Smooth muscle cell (in vitro differentiated cells): ENCODE data around the gene RBL2. TPM values are rescaled to one million over a fixed set of nuclear protein-coding genes. Genes with fewer than 3 reads are reported as not detected.

Experiments
- DNase-seq: peaks from one replicate; lab custom pipeline; 2025; ENCODE audit not compliant: unreplicated experiment; lab: John Stamatoyannopoulos, UW
- H2AFZ ChIP-seq: fragments of 200-600 bp; sonication (generic); 2 replicates; pipeline ENCODE4 v1.6.0; 2016; ENCODE audit warnings: antibody characterized with exemption, low read depth, mild to moderate bottlenecking
- H3F3A ChIP-seq: fragments of 200-600 bp; sonication (generic); 2 replicates; pipeline ENCODE4 v1.6.0; 2017; ENCODE audit warnings: antibody characterized with exemption, low read depth
- H3K27ac ChIP-seq: fragments of 200-600 bp; sonication (generic); 2 replicates; pipeline ENCODE4 v1.5.1; 2016; ENCODE audit warnings: low read depth, mild to moderate bottlenecking
- H3K27me3 ChIP-seq: fragments of 200-600 bp; sonication (generic); 2 replicates; pipeline ENCODE4 v1.6.1; 2016; ENCODE audit warnings: low read depth, mild to moderate bottlenecking
- H3K36me3 ChIP-seq: fragments of 200-600 bp; sonication (generic); 2 replicates; pipeline ENCODE4 v1.5.1; 2016; ENCODE audit warnings: low read depth
- H3K4me1 ChIP-seq: fragments of 200-600 bp; sonication (generic); 2 replicates; pipeline ENCODE4 v1.5.1; 2016; ENCODE audit warnings: low read depth
- H3K4me2 ChIP-seq: fragments of 200-600 bp; sonication (generic); 2 replicates; pipeline ENCODE4 v1.6.0; 2016; ENCODE audit warnings: mild to moderate bottlenecking
- H3K4me3 ChIP-seq: fragments of 200-600 bp; sonication (generic); 2 replicates; pipeline ENCODE4 v1.5.1; 2016; ENCODE audit warnings: mild to moderate bottlenecking
- H3K79me2 ChIP-seq: fragments of 200-600 bp; sonication (generic); 2 replicates; pipeline ENCODE4 v1.6.0; 2016; ENCODE audit warnings: low read depth, mild to moderate bottlenecking
- H3K9ac ChIP-seq: fragments of 200-600 bp; sonication (generic); 2 replicates; pipeline ENCODE4 v1.6.0; 2016; ENCODE audit warnings: low read depth
- H3K9me3 ChIP-seq: fragments of 200-600 bp; sonication (generic); replicated peaks from 2 replicates; pipeline ENCODE4 v1.5.1; 2016; ENCODE audit warnings: low read depth
- H4K20me1 ChIP-seq: fragments of 200-600 bp; sonication (generic); 2 replicates; pipeline ENCODE4 v1.6.0; 2016; ENCODE audit warnings: low read depth
- CTCF ChIP-seq: fragments of 200-600 bp; sonication (generic); IDR thresholded peaks from 2 replicates; pipeline ENCODE4 v1.5.1; 2017; ENCODE audit warnings: borderline replicate concordance, mild to moderate bottlenecking, antibody characterized with exemption; ENCODE audit not compliant: insufficient read depth, poor library complexity, severe bottlenecking
- WGBS: methylation state at CpG from one replicate; pipeline ENCODE4 v1.1.7; 2016; ENCODE audit warnings: low lambda C conversion rate; 5-methylcytosine and 5-hydroxymethylcytosine counted together
- polyA plus RNA-seq: library from polyadenylated mRNA; unstranded; fragments of >200 nt; fragmentation: Nextera tagmentation; extraction: Ambion mirVana; gene quantifications from 2 replicates; pipeline ENCODE4 v1.2.1, GENCODE V29; 2016
- total RNA-seq: library from RNA; depleted of rRNA; stranded (reverse); fragments of >200 nt; gene quantifications from 2 replicates; pipeline ENCODE4 v1.2.3, GENCODE V29; 2014

Gene RBL2
- total and polyA plus RNA-seq, 2 experiments from 2014 or later = 21.0 to 42.7 TPM

GRCh38 chr16:53528797-53529196 lies 94.5 kb downstream of the RBL2 start:
- 97% methylated on average over 6 of the region's 6 CpGs for WGBS
- H3K4me1 ChIP-seq = no peaks in the 10 kb centered on the region
- no peak overlapping the region for H3K4me2 ChIP-seq
- H4K20me1 ChIP-seq = no peaks in the 10 kb centered on the region
- H3K36me3 ChIP-seq = no peaks in the 10 kb centered on the region
- H3K9me3 ChIP-seq = no peaks in the 10 kb centered on the region
- DNase-seq = no peak
- TF ChIP-seq CTCF = no peak
- H3K4me3 ChIP-seq = no peak overlapping the region
- no peaks in the 10 kb centered on the region for H3K79me2 ChIP-seq
- H3K9ac ChIP-seq = no peak overlapping the region
- H3K27me3 ChIP-seq = no peaks in the 10 kb centered on the region
- no peak overlapping the region for H3K27ac ChIP-seq
- no peak overlapping the region for H2AFZ ChIP-seq
- no peaks in the 10 kb centered on the region for H3F3A ChIP-seq

DNA sequence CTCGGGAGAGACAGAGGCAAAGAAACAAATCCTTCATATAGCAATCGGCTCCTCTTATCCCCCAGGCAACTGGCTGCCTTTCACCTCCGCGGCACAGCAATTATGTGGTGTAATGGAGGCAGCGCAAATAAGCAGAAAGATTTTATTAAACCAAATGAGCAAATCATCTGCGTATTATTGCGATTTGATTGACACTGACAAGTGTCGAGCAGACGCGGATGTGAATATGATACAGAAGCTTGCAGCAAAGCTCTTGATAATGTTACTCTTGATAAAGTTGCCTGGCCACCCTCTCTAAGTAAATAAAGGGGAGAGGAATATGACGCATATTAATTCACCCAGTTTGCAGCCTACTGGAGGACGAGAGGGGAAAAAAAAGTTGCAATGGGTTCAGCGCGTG lies 95.2 kb downstream of the RBL2 start:
- H3K79me2 ChIP-seq = no peaks in the 10 kb centered on the region
- no peaks in the 10 kb centered on the region for H3K9me3 ChIP-seq
- no peaks in the 10 kb centered on the region for H4K20me1 ChIP-seq
- H2AFZ ChIP-seq = no peak overlapping the region
- no peak overlapping the region for H3K4me2 ChIP-seq
- WGBS = 95% methylated on average over 14 of the region's 14 CpGs
- TF ChIP-seq CTCF = no peak
- no peaks in the 10 kb centered on the region for H3K27me3 ChIP-seq
- no peaks in the 10 kb centered on the region for H3K36me3 ChIP-seq
- H3K4me3 ChIP-seq = no peak overlapping the region
- H3F3A ChIP-seq = no peaks in the 10 kb centered on the region
- H3K27ac ChIP-seq = no peak overlapping the region
- DNase-seq = no peak
- no peaks in the 10 kb centered on the region for H3K4me1 ChIP-seq
- H3K9ac ChIP-seq = no peak overlapping the region

GRCh38 chr16:53530046-53530445 lies 95.8 kb downstream of the RBL2 start:
- H3K4me2 ChIP-seq = no peak overlapping the region
- no peak overlapping the region for H3K9ac ChIP-seq
- H3K36me3 ChIP-seq = no peaks in the 10 kb centered on the region
- no peak overlapping the region for H3K27ac ChIP-seq
- no peak overlapping the region for H2AFZ ChIP-seq
- H3K79me2 ChIP-seq = no peaks in the 10 kb centered on the region
- no peaks in the 10 kb centered on the region for H3K4me1 ChIP-seq
- H3K4me3 ChIP-seq = no peak overlapping the region
- H3K27me3 ChIP-seq = no peaks in the 10 kb centered on the region
- H4K20me1 ChIP-seq = no peaks in the 10 kb centered on the region
- no peaks in the 10 kb centered on the region for H3F3A ChIP-seq
- TF ChIP-seq CTCF = no peak
- 76% methylated on average over 10 of the region's 10 CpGs for WGBS
- no peak for DNase-seq
- no peaks in the 10 kb centered on the region for H3K9me3 ChIP-seq

GRCh38 chr16:53530741-53531140 lies 96.5 kb downstream of the RBL2 start:
- H3F3A ChIP-seq = no peaks in the 10 kb centered on the region
- H3K4me2 ChIP-seq = no peak overlapping the region
- no peak overlapping the region for H3K9ac ChIP-seq
- TF ChIP-seq CTCF = no peak
- no peaks in the 10 kb centered on the region for H3K27me3 ChIP-seq
- no peaks in the 10 kb centered on the region for H3K4me1 ChIP-seq
- no peaks in the 10 kb centered on the region for H4K20me1 ChIP-seq
- H3K27ac ChIP-seq = no peak overlapping the region
- H3K9me3 ChIP-seq = no peaks in the 10 kb centered on the region
- no peak overlapping the region for H2AFZ ChIP-seq
- WGBS = 94% methylated on average over 1 of the region's 1 CpG
- H3K79me2 ChIP-seq = no peaks in the 10 kb centered on the region
- DNase-seq = no peak
- no peaks in the 10 kb centered on the region for H3K36me3 ChIP-seq
- H3K4me3 ChIP-seq = no peak overlapping the region
